UCSD-AML1 (cell line): ENCODE measurements around the gene ASB13.
"Not testable (repeated sequence)": the region's sequence is repeated elsewhere in the genome, so short reads cannot be mapped to it uniquely, and the experiment has no call there.

Experiments used
- DNase-seq: peaks from one replicate; lab custom pipeline; 2025; ENCODE audit not compliant: unreplicated experiment; lab: John Stamatoyannopoulos, UW

ASB13 gene

GRCh38 chr10:5608608-5609220, 57.7 kb downstream of the ASB13 start:
- no peak for DNase-seq

DNA sequence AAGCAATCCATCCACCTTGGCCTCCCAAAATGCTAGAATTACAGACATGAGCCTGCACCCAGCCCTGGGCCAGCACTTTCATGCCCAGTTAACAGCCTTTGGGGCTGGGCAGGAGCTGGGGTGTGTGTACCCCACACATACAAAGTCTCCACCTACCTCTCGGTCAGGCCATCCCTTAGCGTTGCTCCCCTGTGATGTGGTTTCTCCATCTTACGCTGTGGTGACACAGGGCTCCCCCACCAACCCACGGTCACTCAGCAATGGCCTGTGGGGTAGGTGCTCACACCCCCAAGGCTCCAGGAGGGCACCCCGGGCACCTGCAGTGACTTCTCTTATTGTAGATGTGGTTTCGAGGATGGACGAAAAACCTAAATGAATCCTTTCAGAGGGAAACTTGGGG, 58.8 kb downstream of the ASB13 start:
- DNase-seq, result no peak

GRCh38 chr10:5606864-5607263, 59.5 kb downstream of the ASB13 start:
- peak; percentile 58 for DNase-seq

DNA sequence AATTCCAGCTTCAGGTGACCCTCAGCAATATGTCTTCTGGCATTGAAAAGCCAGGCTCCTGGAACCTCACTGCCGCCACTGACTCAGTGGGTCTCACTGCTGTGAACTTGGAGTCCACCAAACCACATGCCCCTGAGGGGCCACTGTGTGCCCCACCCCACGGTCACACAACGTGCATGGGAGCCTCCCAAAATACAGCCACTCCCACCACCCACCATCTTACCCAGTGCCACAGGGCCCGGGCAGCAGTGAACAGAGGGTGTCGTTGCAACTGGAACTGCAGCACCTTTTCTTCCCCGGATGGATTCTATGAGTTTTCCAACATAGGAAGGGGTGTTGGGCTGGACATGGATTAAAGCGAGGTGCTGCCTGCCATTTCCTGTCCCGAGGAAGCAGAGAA, 60.1 kb downstream of the ASB13 start:
- no peak for DNase-seq

- DNase-seq, result no peak
Measured at GRCh38 chr10:5604961-5605360, 61.4 kb downstream of the ASB13 start.

GRCh38 chr10:5604236-5604925, 62.0 kb downstream of the ASB13 start:
- no peak for DNase-seq

GRCh38 chr10:5603848-5604170, 62.6 kb downstream of the ASB13 start:
- DNase-seq, result no peak

DNA sequence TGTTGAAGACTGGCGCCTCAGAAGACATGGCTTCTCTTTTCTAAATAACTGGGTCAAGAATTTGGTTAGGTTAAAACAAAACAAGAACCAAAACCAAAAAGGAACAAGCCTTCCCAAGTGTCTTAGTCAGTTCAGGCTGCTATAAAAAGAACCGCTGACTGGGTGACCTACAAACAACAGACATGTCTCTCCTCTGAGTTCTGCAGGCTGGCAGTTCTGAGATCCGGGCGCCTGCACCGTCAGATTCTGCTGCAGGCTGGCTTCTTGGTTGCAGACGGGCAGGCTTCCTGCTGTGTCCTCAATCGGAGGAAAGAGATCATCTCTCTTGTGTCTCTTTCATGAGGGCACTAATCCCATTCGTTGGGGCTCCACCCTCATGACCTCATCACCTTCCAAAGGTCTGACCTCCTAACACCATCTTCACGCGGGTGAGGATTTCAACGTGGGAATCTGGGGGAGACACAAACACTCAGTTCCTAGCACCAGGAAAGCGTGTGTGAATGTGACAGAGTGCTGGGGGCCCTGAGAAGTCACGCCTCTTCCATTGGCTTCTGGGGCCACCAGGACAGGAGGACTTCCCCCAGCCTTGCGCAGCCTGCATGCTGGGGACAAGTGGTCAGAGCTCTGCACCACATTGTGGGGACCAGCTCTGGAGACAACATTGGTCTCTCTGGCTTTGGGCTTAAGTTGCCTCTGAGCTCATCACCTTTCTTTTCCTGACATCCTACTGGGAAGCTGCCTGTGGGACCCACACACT, 63.1 kb downstream of the ASB13 start:
- no peak for DNase-seq

- DNase-seq, result peak; percentile 46
Measured at GRCh38 chr10:5601826-5602495, 64.4 kb downstream of the ASB13 start.

- DNase-seq, result no peak
Measured at GRCh38 chr10:5600908-5601307, 65.5 kb downstream of the ASB13 start.

GRCh38 chr10:5599613-5600520, 66.5 kb downstream of the ASB13 start:
- no peak for DNase-seq

GRCh38 chr10:5598085-5598690, 68.2 kb downstream of the ASB13 start:
- no peak for DNase-seq

GRCh38 chr10:5596611-5597341, 69.6 kb downstream of the ASB13 start:
- DNase-seq, result no peak

- DNase-seq, result no peak
Measured at GRCh38 chr10:5595994-5596471, 70.4 kb downstream of the ASB13 start.

- no peak for DNase-seq
Measured at GRCh38 chr10:5595591-5595990, 70.8 kb downstream of the ASB13 start.

GRCh38 chr10:5595095-5595494, 71.3 kb downstream of the ASB13 start:
- DNase-seq, result no peak

DNA sequence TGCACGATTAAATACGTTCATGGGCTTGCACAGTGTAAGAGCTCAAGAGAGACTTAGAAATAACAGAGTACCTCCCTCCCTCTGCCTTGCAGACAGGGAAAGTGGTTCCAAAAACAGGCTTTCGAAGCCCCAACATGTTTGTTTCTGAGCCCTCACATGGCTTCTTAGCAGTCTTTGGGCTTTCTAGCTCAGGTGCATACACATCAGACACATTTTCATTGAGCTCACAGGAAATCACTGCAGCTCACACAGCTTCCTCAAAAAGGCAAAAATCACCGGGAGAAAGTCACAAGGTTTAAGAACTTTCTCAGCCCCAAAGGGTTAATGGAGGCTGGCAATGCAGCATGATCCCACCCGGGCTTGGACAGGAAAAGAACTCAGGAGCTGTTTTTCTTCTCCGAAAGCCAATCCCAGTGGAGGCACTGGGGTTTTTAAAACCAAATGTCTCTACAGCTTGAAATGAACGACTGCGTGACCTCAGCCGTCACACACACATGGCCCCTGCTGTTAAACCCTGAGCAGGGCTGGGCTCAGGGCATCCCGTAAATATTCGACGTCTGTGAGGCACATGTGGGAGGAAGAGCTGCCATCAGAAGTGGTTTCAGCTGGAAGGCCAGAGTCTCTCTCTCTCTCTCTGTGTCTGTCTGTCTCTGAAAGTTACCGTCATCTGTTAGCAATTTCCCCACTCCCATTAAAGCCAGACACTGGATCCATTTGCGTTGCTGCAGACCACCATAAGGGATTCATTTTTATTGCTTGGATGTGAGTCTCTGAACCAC, 71.9 kb downstream of the ASB13 start:
- DNase-seq, result no peak

DNA sequence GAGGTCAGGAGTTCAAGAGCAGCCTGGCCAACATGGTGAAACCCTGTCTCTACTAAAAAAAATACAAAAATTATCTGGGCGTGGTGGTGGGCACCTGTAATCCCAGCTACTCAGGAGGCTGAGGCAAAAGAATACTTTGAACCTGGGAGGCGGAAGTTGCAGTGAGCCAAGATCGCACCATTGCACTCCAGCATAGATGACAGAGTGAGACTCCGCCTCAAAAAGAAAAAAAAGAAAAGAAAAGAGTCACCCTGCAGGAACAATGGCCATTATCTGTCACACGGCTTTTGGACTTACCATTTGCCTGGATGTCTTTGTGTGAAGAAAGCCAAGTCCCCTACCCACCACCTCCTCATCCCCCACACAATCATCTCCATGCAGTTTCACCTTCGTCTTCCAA, 73.0 kb downstream of the ASB13 start:
- not testable (repeated sequence) for DNase-seq

DNA sequence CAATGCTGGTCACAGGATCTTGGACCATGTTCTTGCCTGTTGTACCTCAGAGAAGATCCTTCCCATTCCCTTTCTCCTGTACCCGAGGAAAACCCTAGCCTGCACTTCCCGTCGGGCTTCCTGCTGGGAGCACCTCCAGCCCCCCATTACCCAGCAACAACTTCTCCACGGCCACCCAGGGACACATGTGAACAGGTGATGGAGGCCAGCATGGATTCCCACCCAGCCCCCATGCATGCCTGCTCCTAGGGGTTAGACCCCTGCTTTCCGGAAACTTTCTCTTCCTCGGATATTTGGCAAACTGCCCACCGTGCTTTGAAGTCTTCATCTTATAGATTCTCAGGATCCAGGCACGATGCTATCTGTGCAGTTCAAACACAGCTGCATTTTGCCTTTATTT, 74.3 kb downstream of the ASB13 start:
- DNase-seq, result no peak
